ENCODE measurements around the gene DISP1. TPM values are rescaled to one million over a fixed set of nuclear protein-coding genes. Genes with fewer than 3 reads are reported as not detected.
A peak's percentile ranks its signal among the peaks of the same experiment; 100 is the strongest.

Gene DISP1
- total RNA-seq, 1 experiment from 2014 or later, result 2.8 TPM

GRCh38 chr1:222813866-222814535 is 838 bp upstream of the DISP1 start (continued):
- TF ChIP-seq ZNF232 (CRISPR knock-in tag; IDR thresholded peaks at IDR 0.05), result no peak

GRCh38 chr1:222815440-222815765 is 564 bp downstream of the DISP1 start:
- DNase-seq (ENCODE audit: low spot score) (no peak), ATAC-seq (no peak)
- H3K27me3 Mint-ChIP-seq (ENCODE audit: low read depth), result peaks cover 40% of the 10 kb centered on the region
- H3K9me3 Mint-ChIP-seq, result no peaks in the 10 kb centered on the region
- CTCF ChIA-PET, result no interaction called here
- H3K27ac Mint-ChIP-seq, result peak overlapping the region; percentile 67; the same call in 1 of the 2 replicates
- H3K4me3 Mint-ChIP-seq, result peak overlapping the region; percentile 93
- POLR2A ChIA-PET, result no interaction called here
- no peaks in the 10 kb centered on the region for H3K36me3 Mint-ChIP-seq
- TF ChIP-seq NFYB (CRISPR knock-in tag; conservative IDR thresholded peaks at IDR 0.05; ENCODE audit: low read depth), result no peak
- no peak for TF ChIP-seq TCF7 (CRISPR knock-in tag; IDR thresholded peaks at IDR 0.05; ENCODE audit: low read depth)
- TF ChIP-seq PREB (CRISPR knock-in tag; IDR thresholded peaks at IDR 0.05; ENCODE audit: borderline replicate concordance), result no peak
- peaks cover 26% of the 10 kb centered on the region for H3K4me1 Mint-ChIP-seq

- Mint-ChIP-seq H3K4me1 (peaks cover 31% of the 10 kb centered on the region), H3K27me3 (ENCODE audit: low read depth) (peaks cover 18% of the 10 kb centered on the region), H3K27ac (no peak overlapping the region), H3K4me3 (no peak overlapping the region; the same call in 1 of the 2 replicates), H3K9me3 (no peaks in the 10 kb centered on the region), H3K36me3 (no peaks in the 10 kb centered on the region)
- TF ChIP-seq ERG (CRISPR knock-in tag; IDR thresholded peaks at IDR 0.05) (no peak), ATF3 (CRISPR knock-in tag; conservative IDR thresholded peaks at IDR 0.05) (no peak), NFYB (CRISPR knock-in tag; conservative IDR thresholded peaks at IDR 0.05; ENCODE audit: low read depth) (no peak), MAX (CRISPR knock-in tag; IDR thresholded peaks at IDR 0.05) (no peak), ZNF121 (CRISPR knock-in tag; IDR thresholded peaks at IDR 0.05) (no peak), GTF2I (CRISPR knock-in tag; conservative IDR thresholded peaks at IDR 0.05) (no peak), CBFB (CRISPR knock-in tag; IDR thresholded peaks at IDR 0.05; ENCODE audit: low read depth) (no peak), ZNF232 (CRISPR knock-in tag; IDR thresholded peaks at IDR 0.05) (no peak), ZNF263 (CRISPR knock-in tag; IDR thresholded peaks at IDR 0.05; ENCODE audit: low read depth) (no peak), GRHL2 (CRISPR knock-in tag; IDR thresholded peaks at IDR 0.05; ENCODE audit: insufficient replicate concordance, severe bottlenecking) (no peak), CDX4 (CRISPR knock-in tag; IDR thresholded peaks at IDR 0.05; ENCODE audit: borderline replicate concordance) (no peak), NFATC4 (CRISPR knock-in tag; IDR thresholded peaks at IDR 0.05) (no peak), ZNF425 (CRISPR knock-in tag; conservative IDR thresholded peaks at IDR 0.05) (no peak)
- DNase-seq (ENCODE audit: low spot score), result no peak
- ChIA-PET CTCF (interaction anchor here (1.0 kb wide), 1 partner anchor 272 kb away, joined by 4 read pairs; no protein-coding TSS in a partner anchor), POLR2A (no interaction called here)
- ATAC-seq, result no peak
Measured at GRCh38 chr1:222817529-222817928, 2.7 kb downstream of the DISP1 start.
